ENCODE data around the gene ACBD7. TPM values are rescaled to one million over a fixed set of nuclear protein-coding genes. Genes with fewer than 3 reads are reported as not detected.

ACBD7 gene
- total and polyA plus RNA-seq, 2 of the 8 experiments (the other 6 are each of a cell fraction or from before 2014, with no cell fraction given), result 9.0 to 17.8 TPM

DNA sequence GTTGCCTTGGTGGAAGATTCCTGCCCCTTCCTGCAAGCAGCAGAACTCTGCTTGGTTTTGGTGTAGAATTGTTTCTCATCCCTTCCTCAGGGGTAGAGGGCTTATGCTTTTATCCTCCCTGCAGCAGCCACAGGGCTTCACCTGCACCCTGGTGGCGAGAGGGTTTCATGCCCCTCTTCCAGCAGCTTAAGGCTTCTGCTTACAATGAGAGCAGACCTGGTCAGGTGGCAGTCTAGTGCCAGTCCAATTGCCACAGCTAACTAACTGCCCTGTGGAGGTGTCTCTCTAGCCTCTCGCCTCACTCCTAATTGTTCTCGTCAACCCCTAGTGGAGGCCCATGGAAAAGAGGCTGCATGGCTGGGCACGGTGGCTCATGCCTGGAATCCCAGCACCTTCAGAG is 19.3 kb downstream of the ACBD7 start:
- H4K5ac ChIP-seq (ENCODE audit: insufficient read length, low read depth, low read length), result no peak overlapping the region
- H3K18ac ChIP-seq (ENCODE audit: extremely low read depth, low read length), result no peak overlapping the region
- H2BK12ac ChIP-seq (ENCODE audit: low read depth, low read length), result no peak overlapping the region
- no peak for TF ChIP-seq KDM4A (IDR thresholded peaks at IDR 0.05; ENCODE audit: low read depth, low read length, severe bottlenecking)
- TF ChIP-seq SAP30 (IDR thresholded peaks at IDR 0.05; ENCODE audit: insufficient read depth, insufficient replicate concordance, low read length), result no peak
- peak; percentile 22 to 36; a peak in 3 of 4 replicates for TF ChIP-seq RAD21 (IDR thresholded peaks at IDR 0.05 in 1 of 2, conservative IDR thresholded peaks at IDR 0.05 in 1 of 2; ENCODE audit: low read depth in 2 of 2, low read length in 2 of 2)
- no peak for TF ChIP-seq JUND (IDR thresholded peaks at IDR 0.05; ENCODE audit: low read length)
- no peak for TF ChIP-seq EP300 (IDR thresholded peaks at IDR 0.05; ENCODE audit: borderline replicate concordance in 1 of 2, low read depth in 2 of 2, low read length in 2 of 2)
- TF ChIP-seq, protein P1, sequence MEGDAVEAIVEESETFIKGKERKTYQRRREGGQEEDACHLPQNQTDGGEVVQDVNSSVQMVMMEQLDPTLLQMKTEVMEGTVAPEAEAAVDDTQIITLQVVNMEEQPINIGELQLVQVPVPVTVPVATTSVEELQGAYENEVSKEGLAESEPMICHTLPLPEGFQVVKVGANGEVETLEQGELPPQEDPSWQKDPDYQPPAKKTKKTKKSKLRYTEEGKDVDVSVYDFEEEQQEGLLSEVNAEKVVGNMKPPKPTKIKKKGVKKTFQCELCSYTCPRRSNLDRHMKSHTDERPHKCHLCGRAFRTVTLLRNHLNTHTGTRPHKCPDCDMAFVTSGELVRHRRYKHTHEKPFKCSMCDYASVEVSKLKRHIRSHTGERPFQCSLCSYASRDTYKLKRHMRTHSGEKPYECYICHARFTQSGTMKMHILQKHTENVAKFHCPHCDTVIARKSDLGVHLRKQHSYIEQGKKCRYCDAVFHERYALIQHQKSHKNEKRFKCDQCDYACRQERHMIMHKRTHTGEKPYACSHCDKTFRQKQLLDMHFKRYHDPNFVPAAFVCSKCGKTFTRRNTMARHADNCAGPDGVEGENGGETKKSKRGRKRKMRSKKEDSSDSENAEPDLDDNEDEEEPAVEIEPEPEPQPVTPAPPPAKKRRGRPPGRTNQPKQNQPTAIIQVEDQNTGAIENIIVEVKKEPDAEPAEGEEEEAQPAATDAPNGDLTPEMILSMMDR (IDR thresholded peaks at IDR 0.05; ENCODE audit: control extremely low read depth in 1 of 3, insufficient read depth in 1 of 3, low read depth in 1 of 3, low read length in 3 of 3), result peak; percentile 4 to 27 (median 20); a peak in 3 of 4 replicates
- TF ChIP-seq TCF12 (IDR thresholded peaks at IDR 0.05; ENCODE audit: low read depth, low read length), result no peak
- H2BK15ac ChIP-seq (ENCODE audit: low read length), result no peak overlapping the region
- no peak overlapping the region for H4K8ac ChIP-seq (ENCODE audit: extremely low read depth, insufficient read depth, low read length)
- no peaks in the 10 kb centered on the region for H3K79me2 ChIP-seq (ENCODE audit: control insufficient read depth in 1 of 2, insufficient read depth in 2 of 2, low read length in 2 of 2)
- H3K14ac ChIP-seq (ENCODE audit: insufficient read length), result no peak overlapping the region
- no peak overlapping the region for H4K91ac ChIP-seq (replicated peaks; ENCODE audit: insufficient read length, low read length)
- peaks cover 0 to 5% (median 3%) of the 10 kb centered on the region in 4 experiments; a peak in 3 of 8 replicates for H3K36me3 ChIP-seq (ENCODE audit: control insufficient read depth in 2 of 4, insufficient read depth in 4 of 4, low read length in 3 of 4)
- H3K27me3 ChIP-seq (replicated peaks in 1 of 4; ENCODE audit: control insufficient read depth in 3 of 4, extremely low read depth in 1 of 4, insufficient read depth in 3 of 4, low read length in 3 of 4), result no peaks in the 10 kb centered on the region
- H3K4me3 ChIP-seq (ENCODE audit: extremely low read depth in 1 of 4, insufficient read depth in 2 of 4, low read depth in 3 of 4, low read length in 4 of 4), result no peak overlapping the region
- no peak overlapping the region for H3K23ac ChIP-seq (ENCODE audit: insufficient read length)
- no peak overlapping the region for H3K56ac ChIP-seq (replicated peaks; ENCODE audit: insufficient read length, low read depth, low read length)
- H3K23me2 ChIP-seq (ENCODE audit: low read depth, low read length), result no peaks in the 10 kb centered on the region
- no peak overlapping the region for H2AFZ ChIP-seq (ENCODE audit: low read length)
- H3K79me1 ChIP-seq (ENCODE audit: low read depth, low read length), result no peaks in the 10 kb centered on the region
- H3K4ac ChIP-seq (replicated peaks; ENCODE audit: insufficient read length, low read depth, low read length), result no peak overlapping the region
- H3K27ac ChIP-seq (ENCODE audit: low read depth, low read length), result no peak overlapping the region
- no peak overlapping the region for H2BK5ac ChIP-seq (ENCODE audit: low read depth, low read length)
- DNase-seq (ENCODE audit: low read depth in 1 of 2, low spot score in 2 of 2) (no peak), FAIRE-seq (no peak)
- peaks cover 23 to 24% of the 10 kb centered on the region in 2 experiments for H3K9me3 ChIP-seq (ENCODE audit: insufficient read depth in 2 of 2, low read depth in 1 of 2, low read length in 1 of 2)
- no peak overlapping the region for H3K4me2 ChIP-seq (ENCODE audit: insufficient read depth in 1 of 2, low read depth in 2 of 2, low read length in 2 of 2)
- CTCF ChIA-PET (ENCODE audit: partially characterized antibody), result no interaction called here
- no peak overlapping the region for H3K9ac ChIP-seq (replicated peaks in 1 of 4; ENCODE audit: extremely low read depth in 1 of 4, low read depth in 3 of 4, low read length in 3 of 4)
- no peak overlapping the region for H2AK5ac ChIP-seq (ENCODE audit: low read depth, low read length)
- POLR2A ChIA-PET (ENCODE audit: partially characterized antibody), result no interaction called here
- H2BK20ac ChIP-seq (ENCODE audit: low read length), result no peak overlapping the region
- WGBS, 2 experiments (ENCODE audit: extremely low coverage in 1 of 2, insufficient coverage in 1 of 2, insufficient read length in 1 of 2, insufficient replicate concordance in 2 of 2, low coverage in 1 of 2, low lambda C conversion rate in 2 of 2, missing lambda C conversion rate in 1 of 2), result 86% methylated on average over 4 of the region's 4 CpGs; no CpG with 5 or more reads in 1 of the 2 experiments
- H4K20me1 ChIP-seq (replicated peaks in 1 of 2; ENCODE audit: control insufficient read depth in 1 of 2, insufficient read depth in 2 of 2, low read length in 2 of 2), result no peaks in the 10 kb centered on the region
- H2BK120ac ChIP-seq (replicated peaks; ENCODE audit: low read depth, low read length), result no peak overlapping the region
- no peaks in the 10 kb centered on the region for H3K4me1 ChIP-seq (replicated peaks in 1 of 4; ENCODE audit: control insufficient read depth in 3 of 4, insufficient read depth in 4 of 4, low read length in 3 of 4)

Data from H1 (cell line).